HepG2 (cell line): ENCODE data around the gene ANTXR1. TPM values are rescaled to one million over a fixed set of nuclear protein-coding genes. Genes with fewer than 3 reads are reported as not detected.

Experiments
- CHD2 ChIP-seq: IDR thresholded peaks from 2 replicates; pipeline ENCODE4 v1.6.1; 2011; ENCODE audit warnings: low read depth, low read length, improper control_type of control experiment
- ETV6 ChIP-seq: sonication (generic); formaldehyde crosslinking; conservative IDR thresholded peaks from 2 replicates; pipeline ENCODE4 v1.4.0; 2020; ENCODE audit warnings: missing genetic modification reagents
- HOXA3 ChIP-seq: sonication (generic); formaldehyde crosslinking; IDR thresholded peaks from 2 replicates; pipeline ENCODE4 v1.5.0; 2020; ENCODE audit warnings: missing genetic modification reagents
- IKZF1 ChIP-seq: fragments of 450-650 bp; IDR thresholded peaks from 2 replicates; pipeline ENCODE4 v1.7.1; 2016
- IRX3 ChIP-seq: sonication (generic); formaldehyde crosslinking; IDR thresholded peaks from 2 replicates; pipeline ENCODE4 v1.8.1; 2023; ENCODE audit warnings: mild to moderate bottlenecking, low read depth, missing genetic modification reagents, borderline replicate concordance
- NFE2L1 ChIP-seq: sonication (generic); formaldehyde crosslinking; IDR thresholded peaks from 2 replicates; pipeline ENCODE4 v1.4.0; 2020; ENCODE audit warnings: missing genetic modification reagents, mild to moderate bottlenecking, borderline replicate concordance
- SNAPC2 ChIP-seq: sonication (generic); formaldehyde crosslinking; IDR thresholded peaks from 2 replicates; pipeline ENCODE4 v1.8.1; 2022; ENCODE audit warnings: mild to moderate bottlenecking, missing genetic modification reagents
- TARDBP ChIP-seq: sonication (generic); formaldehyde crosslinking; IDR thresholded peaks from 2 replicates; pipeline ENCODE4 v1.8.0; 2022; ENCODE audit warnings: mild to moderate bottlenecking, missing genetic modification reagents
- ZBTB26 ChIP-seq: IDR thresholded peaks from 2 replicates; pipeline ENCODE4 v1.6.1; 2016; ENCODE audit warnings: missing compliant biosample characterization, missing genetic modification reagents, borderline replicate concordance
- ZNF30 ChIP-seq: sonication (generic); formaldehyde crosslinking; IDR thresholded peaks from 2 replicates; pipeline ENCODE4 v1.5.0; 2020; ENCODE audit warnings: mild to moderate bottlenecking, missing genetic modification reagents
- ZNF407 ChIP-seq: sonication (generic); formaldehyde crosslinking; IDR thresholded peaks from one replicate; pipeline ENCODE4 v1.5.1; 2020; ENCODE audit warnings: mild to moderate bottlenecking, missing genetic modification reagents; ENCODE audit errors: not compliant biosample characterization
- ZNF558 ChIP-seq: sonication (generic); formaldehyde crosslinking; IDR thresholded peaks from 2 replicates; pipeline ENCODE4 v1.9.0; 2022; ENCODE audit warnings: mild to moderate bottlenecking, missing genetic modification reagents, borderline replicate concordance
- ZNF761 ChIP-seq: sonication (generic); formaldehyde crosslinking; conservative IDR thresholded peaks from 2 replicates; pipeline ENCODE4 v1.4.0; 2020; ENCODE audit warnings: mild to moderate bottlenecking, missing genetic modification reagents
- ZNF83 ChIP-seq: sonication (generic); formaldehyde crosslinking; IDR thresholded peaks from 2 replicates; pipeline ENCODE4 v1.4.0; 2020; ENCODE audit warnings: missing genetic modification reagents, mild to moderate bottlenecking, borderline replicate concordance
- ZNF839 ChIP-seq: sonication (generic); formaldehyde crosslinking; IDR thresholded peaks from 2 replicates; pipeline ENCODE4 v1.4.0; 2020; ENCODE audit warnings: missing genetic modification reagents, mild to moderate bottlenecking, borderline replicate concordance
- polyA plus RNA-seq, 8 experiments: library from polyadenylated mRNA; depleted of rRNA in 3 of 8; stranded (reverse) in 7 of 8; unstranded in 1 of 8; fragments of >200 nt; fragmentation: Illumina TruSeq in 4 of 8; extraction: Trizol in 4 of 8; gene quantifications; 2 replicates each; pipeline versions ENCODE4 v1.2.1 to v1.2.3, GENCODE V29; 2011 to 2016; ENCODE audit warnings: low read depth in 4 of 8, missing spikeins in 1 of 8, mixed read lengths in 1 of 8; ENCODE audit not compliant: insufficient read depth in 1 of 8
- total RNA-seq, 5 experiments: library from RNA; depleted of rRNA; stranded (reverse); fragments of >200 nt; fragmentation: Illumina TruSeq; extraction: Trizol; gene quantifications; 2 replicates each; pipeline ENCODE4 v1.2.3, GENCODE V29; 2016; ENCODE audit warnings: low read depth in 1 of 5
- TF ChIP-seq, protein P1 (sequence below): sonication (generic); formaldehyde crosslinking; IDR thresholded peaks from 2 replicates; pipeline ENCODE4 v1.8.1; 2023; ENCODE audit warnings: mild to moderate bottlenecking, inconsistent platforms, moderate library complexity, missing genetic modification reagents, borderline replicate concordance

Gene ANTXR1
- total and polyA plus RNA-seq, 2 of the 13 experiments (the other 11 are each of a cell fraction or from before 2014, with no cell fraction given), result 4.5 to 12.7 TPM

DNA sequence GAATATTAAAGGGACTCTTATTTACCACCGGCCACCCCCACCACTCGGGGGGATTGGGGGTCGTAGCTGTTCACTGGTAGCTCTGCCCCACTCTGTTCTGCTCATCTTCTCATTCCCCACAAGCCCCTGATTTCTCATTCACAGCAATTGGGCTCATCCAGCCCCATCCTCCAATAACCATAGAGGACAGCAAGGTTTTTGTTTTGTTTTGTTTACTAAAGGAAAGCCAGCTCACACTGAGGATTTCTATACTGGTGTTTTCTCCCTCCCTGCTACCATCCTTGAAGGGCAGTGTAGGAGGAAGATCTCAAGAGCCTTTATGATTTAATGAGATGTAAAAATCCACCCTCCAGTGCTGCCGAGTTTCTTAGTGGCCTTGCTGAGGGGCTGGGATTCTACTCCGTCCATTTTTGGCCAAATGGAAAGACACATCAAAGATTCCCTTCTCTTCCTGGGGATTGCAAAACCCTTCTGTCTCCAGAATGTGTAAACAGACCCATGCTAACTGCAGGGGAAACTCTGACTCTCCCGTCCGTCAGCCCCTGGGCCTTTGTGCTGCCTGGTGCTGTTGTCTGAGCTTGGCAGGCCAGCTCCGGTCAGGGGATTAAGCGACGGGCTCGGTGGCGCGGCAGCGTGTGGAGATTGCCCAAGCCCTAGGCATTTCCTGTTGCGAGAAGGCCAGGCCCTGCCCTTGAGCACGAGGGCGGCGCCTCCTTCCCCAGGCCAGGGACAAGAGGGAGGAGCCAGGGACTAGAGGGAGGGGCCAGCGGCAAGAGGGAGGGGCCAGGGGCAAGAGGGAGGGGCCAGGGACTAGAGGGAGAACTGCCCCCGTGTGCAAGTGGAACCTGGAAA lies 165.0 kb downstream of the ANTXR1 start (continued):
- TF ChIP-seq CHD2 (no peak), ETV6 (CRISPR knock-in tag) (peak; percentile 92), TARDBP (CRISPR knock-in tag) (peak; percentile 100), NFE2L1 (no peak), ZNF407 (CRISPR knock-in tag) (no peak), HOXA3 (CRISPR knock-in tag) (peak; percentile 97), ZNF761 (peak; percentile 98; the same call in 1 of the 2 replicates), IRX3 (CRISPR knock-in tag) (peak; percentile 96), ZNF558 (CRISPR knock-in tag) (peak; percentile 48; the same call in 1 of the 2 replicates), ZNF30 (CRISPR knock-in tag) (no peak), ZNF839 (CRISPR knock-in tag) (peak; percentile 82; the same call in 1 of the 2 replicates), SNAPC2 (CRISPR knock-in tag) (peak; percentile 98), ZBTB26 (CRISPR knock-in tag) (peak; percentile 97), IKZF1 (no peak), ZNF83 (CRISPR knock-in tag) (0 out of 2 replicates have a peak, but pooled peaks have one; percentile 51)
- TF ChIP-seq, protein P1, sequence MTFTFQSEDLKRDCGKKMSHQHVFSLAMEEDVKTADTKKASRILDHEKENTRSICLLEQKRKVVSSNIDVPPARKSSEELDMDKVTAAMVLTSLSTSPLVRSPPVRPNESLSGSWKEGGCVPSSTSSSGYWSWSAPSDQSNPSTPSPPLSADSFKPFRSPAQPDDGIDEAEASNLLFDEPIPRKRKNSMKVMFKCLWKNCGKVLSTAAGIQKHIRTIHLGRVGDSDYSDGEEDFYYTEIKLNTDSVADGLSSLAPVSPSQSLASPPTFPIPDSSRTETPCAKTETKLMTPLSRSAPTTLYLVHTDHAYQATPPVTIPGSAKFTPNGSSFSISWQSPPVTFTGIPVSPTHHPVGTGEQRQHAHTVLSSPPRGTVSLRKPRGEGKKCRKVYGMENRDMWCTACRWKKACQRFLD, result peak; percentile 75
